ENCODE data around the gene SLC37A2.

GRCh38 chr11:125123194-125123946, 60.3 kb downstream of the SLC37A2 start:
- TF ChIP-seq CTCF (IDR thresholded peaks at IDR 0.05; ENCODE audit: poor library complexity) (no peak), EZH2 (IDR thresholded peaks at IDR 0.05; ENCODE audit: borderline replicate concordance) (no peak)
